Left colon (tissue), 2 donors: Measurements from ENCODE around the gene NPC1. TPM values are rescaled to one million over a fixed set of nuclear protein-coding genes. Genes with fewer than 3 reads are reported as not detected.
"Not testable (repeated sequence)": the region's sequence is repeated elsewhere in the genome, so short reads cannot be mapped to it uniquely, and the experiment has no call there.

Experiments
- ATAC-seq: fragments of 200-7000 bp; cut with Tn5 transposase; one replicate; pipeline ENCODE4 v1.9.1; 2020; ENCODE audit warnings: mild to moderate bottlenecking, moderate library complexity
- DNase-seq, 2 donors: peaks; one replicate each; pipeline ENCODE4 v3.0.0-alpha.2; 2020
- intact Hi-C, 2 donors: fragments of 100-400 bp; cut with DNase I in 1 of 2; cut with micrococcal nuclease in 1 of 2; formaldehyde crosslinking; loops; one replicate each; pipeline versions ENCODE4 v1.11.2 to v1.14.0; 2022; cut with DNase I, micrococcal nuclease
- total RNA-seq, 2 donors: library from RNA; stranded (reverse); fragmentation: NEBNext Ultra II Directional; extraction: Animal tissue kit (Norgen Biotek cat#: 25700); gene quantifications; one replicate each; pipeline ENCODE4 v1.2.1, GENCODE V29; 2021
- donor health status: DM: no; HTN: no; CAD: no.
- donor health status: DM: yes; HTN: yes; CAD: no.

Gene NPC1
- total RNA-seq, 2 donors from 2014 or later, result 36.5 to 43.2 TPM

DNA sequence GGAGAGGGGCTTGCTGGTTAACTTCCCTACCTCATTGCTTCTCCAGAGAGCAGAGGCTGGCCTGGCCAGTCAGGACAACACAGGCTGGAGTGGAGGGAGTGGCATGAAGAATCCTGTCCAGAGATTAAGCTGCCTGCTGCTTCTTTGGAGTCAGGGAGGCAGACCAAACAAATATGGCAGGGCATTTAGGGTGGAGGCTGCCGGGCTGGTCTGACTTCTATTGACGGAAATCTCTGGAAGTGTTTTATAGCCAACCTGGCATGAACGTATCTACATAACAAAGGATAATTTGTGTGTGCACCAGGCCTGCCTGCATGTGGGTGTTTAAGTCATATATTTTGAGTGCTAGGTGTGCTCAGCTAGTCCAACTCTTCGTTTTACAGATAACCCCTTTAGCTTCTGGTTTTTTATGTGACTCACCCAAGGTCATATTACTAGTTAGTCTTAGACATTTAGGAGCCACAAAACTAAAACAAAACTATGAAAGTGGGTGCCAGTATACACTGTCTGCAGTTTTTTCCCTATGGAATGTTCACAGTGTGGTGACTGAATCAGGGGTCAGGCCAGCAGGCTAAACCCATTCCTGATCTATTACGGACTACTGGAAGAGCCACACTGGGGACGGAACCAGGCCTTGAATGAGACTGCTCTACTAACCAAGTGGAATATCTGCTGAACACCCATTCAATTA, 5.5 kb downstream of the NPC1 start:
- intact Hi-C loops, result no loop called here
- DNase-seq (peak in 1 of 2 donors; percentile 48), ATAC-seq (peak; percentile 84)

DNA sequence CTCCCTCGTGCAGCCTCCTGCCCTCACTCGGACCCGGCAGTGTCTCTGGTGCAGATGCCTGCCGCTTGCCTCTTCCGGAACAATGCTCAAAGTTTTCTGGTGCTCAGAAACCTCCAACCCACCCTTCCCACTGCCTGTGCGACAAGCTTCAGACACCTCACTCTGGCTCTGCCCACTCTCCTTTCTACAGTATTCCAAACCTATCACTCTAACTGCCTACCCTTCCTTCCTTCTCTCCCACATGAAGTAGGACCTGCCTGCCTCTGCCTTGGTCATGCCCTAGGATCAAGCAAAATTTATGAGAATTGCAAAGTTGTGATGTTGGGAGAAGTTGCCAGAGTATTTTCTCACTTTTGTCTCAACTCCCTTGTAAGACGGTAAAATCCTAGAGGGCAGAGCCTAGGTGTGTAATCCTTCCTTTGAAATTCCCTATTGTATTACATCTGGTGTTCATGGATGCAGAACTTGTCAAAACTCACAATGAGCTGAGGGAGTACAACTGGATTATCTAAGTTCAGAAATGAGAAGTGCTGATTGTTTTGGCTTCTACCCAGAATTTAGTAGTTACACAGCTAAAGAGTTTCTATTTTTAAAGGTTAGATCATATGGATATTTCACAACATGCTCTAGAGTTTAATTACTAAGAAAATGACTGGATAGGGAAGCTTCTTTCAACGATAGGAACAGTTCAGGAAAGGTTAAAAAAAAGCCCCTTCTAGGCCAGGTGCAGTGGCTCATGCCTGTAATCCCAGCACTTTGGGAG, 7.2 kb downstream of the NPC1 start:
- no peak for ATAC-seq
- no peak for DNase-seq
- intact Hi-C loops, result no loop called here

DNA sequence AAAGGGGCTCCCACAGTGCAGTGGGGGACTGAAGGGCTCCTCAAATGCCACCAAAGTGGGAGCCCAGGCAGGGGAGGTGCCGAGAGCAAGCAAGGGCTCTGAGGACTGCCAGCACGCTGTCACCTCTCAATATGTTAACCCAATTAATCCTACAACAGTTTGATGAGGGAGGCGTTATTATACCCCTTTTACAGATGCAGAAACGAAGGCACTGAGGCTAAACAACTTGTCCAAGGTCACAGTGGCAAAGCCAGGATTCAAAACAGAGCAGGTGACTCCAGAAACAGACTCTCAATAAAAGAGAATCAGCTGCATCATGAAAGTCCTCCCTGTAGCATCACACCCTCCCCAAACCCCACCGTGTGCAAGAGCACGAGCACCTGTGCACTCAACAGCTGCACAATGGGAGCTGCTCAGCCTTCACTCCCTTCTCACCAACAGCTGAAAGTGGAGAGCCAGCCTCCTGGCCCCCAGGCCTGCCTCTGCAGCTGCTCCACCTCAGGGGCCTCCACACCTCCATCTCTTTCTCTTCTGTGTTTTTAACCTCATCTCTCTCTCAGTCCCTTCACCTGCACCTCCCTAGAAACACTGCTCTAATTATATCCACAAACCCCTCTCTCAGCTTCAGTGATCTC, 8.1 kb downstream of the NPC1 start:
- DNase-seq, result no peak
- ATAC-seq, result no peak
- intact Hi-C loops, result no loop called here

DNA sequence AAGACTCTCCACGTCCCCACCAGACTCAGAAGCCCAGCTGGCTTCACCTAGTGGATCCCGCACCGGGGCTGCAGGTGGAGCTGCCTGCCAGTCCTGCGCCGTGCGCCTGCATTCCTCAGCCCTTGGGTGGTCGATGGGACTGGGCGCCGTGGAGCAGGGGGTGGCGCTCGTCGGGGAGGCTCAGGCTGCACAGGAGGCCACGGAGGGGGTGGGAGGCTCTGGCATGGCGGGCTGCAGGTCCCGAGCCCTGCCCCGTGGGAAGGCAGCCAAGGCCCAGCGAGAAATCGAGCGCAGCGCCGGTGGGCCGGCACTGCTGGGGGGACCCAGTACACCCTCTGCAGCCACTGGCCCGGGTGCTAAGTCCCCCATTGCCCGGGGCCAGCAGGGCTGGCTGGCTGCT, 8.8 kb downstream of the NPC1 start:
- intact Hi-C loops, DNase-seq, ATAC-seq: not testable (repeated sequence)

DNA sequence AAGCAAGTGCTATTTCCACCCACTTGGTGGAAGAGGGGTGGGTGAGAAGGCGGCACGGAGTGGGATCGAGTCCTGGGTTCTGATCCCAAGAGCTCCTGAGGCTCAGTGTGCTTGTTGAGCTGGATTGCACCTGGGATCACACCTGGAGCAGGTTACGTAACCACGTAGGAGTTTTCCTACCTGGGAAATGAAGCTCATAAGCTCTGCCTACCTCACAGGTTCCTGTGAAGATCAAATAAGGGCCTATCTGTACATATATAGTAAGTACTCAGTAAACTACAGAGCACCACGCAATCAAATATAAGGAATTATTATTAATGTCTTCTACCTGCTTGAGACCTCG, 11.0 kb downstream of the NPC1 start:
- intact Hi-C loops, result no loop called here
- DNase-seq (no peak), ATAC-seq (no peak)

DNA sequence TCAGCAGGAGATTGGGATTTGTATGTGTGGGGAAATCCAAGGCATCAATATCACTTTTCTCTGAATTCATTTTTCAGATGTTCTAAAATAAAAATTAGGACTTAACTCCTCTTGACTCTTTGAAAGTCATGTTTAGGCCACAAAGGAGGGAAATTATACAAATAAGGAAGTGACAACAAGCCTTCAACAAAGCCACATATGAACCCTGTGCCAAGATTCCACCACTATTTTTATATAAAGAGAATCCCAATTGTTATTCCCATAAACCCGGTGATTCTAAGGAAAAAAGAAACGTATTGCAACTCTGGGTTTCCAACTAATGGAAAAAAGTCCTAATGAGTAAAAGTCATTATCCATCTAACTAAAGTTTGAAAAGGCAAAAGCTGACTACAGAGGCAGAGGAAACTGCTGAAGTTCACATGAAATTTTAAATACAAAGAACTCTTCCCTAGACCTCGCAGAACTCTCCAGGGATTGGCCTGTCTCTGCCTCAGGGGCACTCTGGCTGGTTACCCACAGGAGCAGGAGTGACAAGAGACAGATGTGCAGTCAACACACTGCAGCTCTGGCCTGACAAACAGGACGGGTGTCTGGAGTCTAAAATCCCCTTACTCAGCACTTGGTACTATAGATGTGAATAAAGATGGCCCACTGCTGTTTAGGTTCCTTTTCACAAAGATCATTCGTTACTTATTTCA, 11.5 kb downstream of the NPC1 start:
- DNase-seq, result no peak
- intact Hi-C loops, result no loop called here
- no peak for ATAC-seq

DNA sequence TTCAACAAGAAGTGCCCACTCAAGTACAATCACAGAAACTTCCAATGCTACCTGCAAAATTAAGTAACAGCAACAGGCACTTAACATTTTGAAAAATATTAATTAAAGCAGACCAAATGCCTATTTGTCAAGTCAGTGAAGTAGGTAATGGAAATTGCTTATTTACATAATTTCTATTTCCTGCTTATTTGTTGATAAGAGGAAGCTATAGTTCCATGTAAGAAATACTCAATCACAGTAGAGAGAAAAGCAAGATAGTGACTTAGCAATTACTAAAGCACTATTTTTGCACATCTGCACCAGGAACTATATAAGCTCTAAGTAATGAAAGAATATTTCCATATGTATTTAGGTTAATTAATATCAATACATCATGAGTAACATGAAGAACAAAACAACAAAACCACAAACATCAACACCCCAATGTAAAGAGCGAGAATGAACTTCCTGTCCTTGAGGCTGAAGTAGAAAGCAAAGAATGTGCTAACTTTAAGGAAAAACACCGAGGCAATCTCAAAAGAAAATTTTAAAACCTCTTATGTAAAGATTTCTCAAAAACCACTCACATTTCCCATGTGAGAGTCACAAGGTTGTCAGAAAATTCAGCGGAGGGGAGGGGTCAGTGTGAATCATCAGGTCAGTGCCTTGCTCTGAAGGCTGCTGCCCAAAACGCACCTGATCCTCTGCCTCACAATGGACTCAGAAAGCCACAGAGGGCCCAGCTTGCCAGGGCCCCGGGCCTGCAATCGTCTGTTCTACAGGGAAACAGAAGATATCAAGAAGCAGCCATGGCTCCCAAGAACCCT, 12.5 kb downstream of the NPC1 start:
- no peak for ATAC-seq
- intact Hi-C loops, result no loop called here
- no peak for DNase-seq

DNA sequence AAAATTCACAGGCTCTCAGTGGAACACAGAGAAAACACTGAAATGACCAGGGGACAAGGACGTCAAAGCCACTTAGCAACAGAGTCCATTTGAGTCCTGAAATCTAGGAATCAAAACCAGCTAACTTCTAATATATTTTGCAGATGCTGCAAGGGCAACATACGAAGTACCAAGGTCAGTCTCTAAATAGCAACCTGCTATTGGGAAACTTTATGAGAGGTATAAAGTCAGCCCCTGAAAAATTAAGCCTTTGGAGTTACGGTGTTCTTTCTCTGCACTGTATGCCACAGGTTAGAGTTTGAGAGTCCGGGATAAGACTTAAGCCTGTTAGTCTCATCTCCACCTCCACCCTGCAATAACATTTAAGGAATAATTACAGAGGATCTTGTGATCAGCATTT, 13.3 kb downstream of the NPC1 start:
- intact Hi-C loops, result no loop called here
- DNase-seq (no peak), ATAC-seq (no peak)

DNA sequence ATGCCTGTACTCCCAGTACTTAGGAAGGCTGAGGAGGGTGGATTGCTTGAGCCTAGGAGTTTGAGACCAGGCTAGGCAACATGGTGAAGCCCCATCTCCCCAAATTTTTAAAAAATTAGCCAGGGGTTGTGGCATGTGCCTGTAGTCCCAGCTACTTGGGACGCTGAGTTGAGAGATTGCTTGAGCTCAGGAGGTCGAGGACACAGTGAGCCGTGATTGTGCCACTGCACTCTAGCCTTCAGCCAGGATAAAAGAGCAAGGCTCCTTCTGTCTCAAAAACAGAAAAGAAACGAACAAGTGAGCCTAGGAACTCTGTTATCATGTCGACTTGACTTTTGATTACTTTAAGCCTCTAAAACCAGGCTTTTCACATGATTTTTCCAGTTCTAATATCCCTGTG, 13.7 kb downstream of the NPC1 start:
- intact Hi-C loops, result no loop called here
- ATAC-seq (no peak), DNase-seq (no peak)

DNA sequence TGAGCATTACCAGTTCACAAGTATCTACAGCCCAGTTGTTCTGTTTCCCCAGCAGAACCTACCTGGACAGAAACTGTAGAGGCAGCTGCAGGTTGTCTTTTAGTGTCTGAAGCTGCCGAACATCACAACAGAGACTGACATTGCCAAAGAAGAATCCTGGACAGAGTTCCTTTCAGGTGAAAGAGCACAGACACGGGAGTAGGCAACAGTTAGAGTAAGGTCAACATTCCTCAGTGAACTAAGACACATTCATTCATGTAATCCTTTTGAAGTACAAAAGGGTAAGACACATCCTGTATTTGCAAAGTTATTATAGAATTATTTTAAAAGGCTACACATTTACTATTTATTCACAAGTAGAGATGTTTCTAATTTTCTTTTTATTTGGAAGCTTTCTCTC, 14.3 kb downstream of the NPC1 start:
- DNase-seq (no peak), ATAC-seq (no peak)
- intact Hi-C loops, result no loop called here

DNA sequence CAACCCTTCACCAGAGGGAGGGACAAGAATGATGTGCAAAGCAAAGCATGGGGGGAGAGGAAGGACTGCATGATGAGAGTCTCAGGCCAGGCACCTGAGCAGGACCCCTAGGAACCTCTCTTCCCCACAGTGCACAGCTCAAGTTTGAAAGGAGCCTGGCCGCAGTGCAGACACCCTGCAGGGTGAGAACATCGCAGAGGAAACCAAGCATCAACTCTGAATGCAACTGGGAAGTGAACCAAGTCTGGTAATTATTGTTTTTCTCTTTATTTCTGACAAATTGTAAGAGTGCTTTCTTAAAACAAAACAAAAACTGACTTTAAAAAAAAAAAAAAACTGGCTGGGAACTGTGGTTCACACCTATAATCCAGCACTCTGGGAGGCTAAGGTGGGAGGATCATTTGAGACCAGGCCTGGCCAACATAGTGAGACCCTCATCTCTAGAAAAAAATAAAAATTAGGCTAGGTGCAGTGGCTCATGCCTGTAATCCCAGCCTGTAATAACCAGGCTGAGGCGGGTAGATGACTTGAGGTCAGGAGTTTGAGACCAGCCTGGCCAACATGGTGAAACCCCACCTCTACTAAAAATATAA, 15.3 kb downstream of the NPC1 start:
- no peak for ATAC-seq
- intact Hi-C loops, result no loop called here
- DNase-seq, result no peak

DNA sequence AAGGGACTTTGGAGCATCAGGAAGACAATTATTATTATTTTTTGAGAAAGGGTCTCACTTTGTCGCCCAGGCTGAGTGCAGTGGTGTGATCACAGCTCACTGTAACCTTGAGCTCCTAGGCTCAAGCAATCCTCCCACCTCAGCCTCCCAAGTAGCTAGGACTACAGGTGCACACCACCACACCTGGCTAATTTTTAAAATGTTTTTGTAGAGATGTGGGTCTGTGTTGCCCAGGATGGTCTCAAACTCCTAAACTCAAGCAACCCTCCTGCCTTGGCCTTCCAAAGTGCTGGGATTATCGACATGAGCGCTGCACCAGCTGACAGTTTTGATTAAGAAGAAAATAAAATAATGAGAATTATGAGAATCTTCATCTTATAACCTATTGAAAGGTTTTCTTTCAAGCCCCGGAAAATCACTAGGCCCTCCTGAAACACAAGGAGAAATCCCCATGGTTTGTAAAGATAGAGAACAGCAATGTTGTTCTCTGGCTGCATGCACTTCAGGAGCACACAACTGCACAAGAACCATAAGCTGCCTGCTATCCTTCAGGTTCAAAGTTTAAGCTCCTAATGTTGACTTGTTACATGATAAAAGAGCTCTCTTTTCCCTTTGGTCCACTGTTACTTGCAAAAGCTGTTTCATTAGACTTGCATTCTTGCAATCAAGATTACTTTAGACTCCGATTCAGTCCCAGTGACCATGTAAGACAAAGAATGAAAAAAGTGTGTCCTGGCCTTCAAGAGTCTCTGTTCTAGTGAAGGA, 16.8 kb downstream of the NPC1 start:
- DNase-seq (no peak), ATAC-seq (peak; percentile 77)
- intact Hi-C loops, result no loop called here

DNA sequence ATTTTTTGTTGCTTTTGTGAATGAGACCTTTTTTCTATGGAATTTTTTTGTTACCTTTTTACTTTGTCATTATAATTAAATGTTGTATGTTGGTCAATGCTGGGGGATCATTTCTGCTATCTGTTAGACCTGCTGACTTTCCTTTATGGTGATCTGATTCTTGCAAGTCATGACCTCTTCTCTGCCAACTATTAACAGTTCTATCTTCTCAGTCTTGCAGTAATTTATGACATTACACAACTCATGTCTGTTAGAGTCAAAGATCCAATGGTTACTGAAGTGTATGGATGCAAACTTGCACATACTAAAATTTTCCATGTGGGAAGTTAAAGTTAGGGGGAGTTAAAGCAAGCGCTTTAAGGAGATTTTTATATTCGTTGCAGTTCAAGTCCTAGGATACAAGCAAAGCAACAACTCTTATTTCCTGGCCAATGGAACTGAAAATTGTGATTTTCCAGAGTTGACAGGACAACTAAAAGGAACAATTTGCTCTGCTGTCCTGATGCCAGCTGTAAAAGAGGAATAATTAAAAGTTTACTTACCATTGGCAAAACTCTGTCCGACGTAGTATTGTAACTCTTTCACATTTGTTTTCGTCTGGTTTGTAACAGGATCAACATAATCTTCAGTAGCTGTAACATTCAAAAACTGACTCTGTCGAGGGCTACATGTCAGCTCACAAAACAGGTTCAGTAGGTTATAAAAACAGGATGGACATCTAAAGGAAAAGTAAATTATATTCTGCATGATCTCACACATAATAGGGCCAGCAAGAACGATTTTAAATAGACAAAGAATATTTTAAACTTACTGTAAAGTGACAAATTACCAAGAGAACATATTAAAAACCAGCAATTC, 17.8 kb downstream of the NPC1 start:
- no peak for ATAC-seq
- no peak for DNase-seq
- intact Hi-C loops, result no loop called here

DNA sequence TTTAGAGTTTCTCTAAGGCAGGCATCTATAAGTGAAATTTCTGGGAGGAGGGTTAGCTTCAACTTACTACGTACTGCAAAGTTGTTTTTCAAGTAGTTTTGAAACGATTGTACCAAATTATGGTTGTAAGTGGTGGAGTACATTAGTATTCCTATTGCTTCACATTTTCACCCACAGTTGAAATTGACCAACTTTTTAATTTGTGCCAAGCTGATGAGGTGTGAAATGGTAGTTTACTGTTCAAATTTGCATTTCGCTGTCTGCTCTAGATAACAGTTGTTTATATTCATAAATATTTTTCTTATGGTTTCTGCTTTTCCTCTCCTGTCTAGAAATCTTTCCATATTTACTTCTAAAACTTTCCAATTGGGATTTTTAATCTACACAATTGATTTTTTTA, 18.6 kb downstream of the NPC1 start:
- ATAC-seq (no peak), DNase-seq (no peak)
- intact Hi-C loops, result no loop called here

DNA sequence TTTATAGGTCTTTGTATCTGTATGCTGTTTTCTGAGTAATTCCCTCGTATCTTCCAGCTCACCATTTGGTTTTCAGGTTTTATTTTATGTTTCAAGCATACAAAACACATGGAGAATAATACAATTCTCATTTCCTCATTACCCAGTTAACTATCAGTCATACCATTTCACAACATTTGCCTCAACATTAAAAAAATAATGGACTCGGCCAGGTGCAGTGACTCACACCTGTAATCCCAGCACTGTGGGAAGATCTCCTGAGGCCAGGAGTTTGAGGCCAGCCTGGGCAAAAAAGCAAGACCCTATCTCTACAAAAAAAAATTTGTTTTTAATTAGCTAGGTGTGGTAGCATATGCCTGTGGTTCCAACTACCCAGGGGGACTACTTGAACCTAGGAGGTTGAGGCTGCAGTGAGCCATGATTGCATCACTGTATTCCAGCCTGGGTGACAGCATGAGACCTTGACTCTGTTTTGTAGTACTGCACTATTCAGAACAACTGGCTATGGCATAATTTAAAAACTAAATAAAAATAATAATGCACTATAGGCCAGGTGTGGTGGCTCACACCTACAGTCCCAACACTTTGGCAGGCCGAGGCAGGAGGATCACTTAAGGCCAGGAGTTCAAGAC, 20.3 kb downstream of the NPC1 start:
- ATAC-seq (peak; percentile 73), DNase-seq (no peak)

DNA sequence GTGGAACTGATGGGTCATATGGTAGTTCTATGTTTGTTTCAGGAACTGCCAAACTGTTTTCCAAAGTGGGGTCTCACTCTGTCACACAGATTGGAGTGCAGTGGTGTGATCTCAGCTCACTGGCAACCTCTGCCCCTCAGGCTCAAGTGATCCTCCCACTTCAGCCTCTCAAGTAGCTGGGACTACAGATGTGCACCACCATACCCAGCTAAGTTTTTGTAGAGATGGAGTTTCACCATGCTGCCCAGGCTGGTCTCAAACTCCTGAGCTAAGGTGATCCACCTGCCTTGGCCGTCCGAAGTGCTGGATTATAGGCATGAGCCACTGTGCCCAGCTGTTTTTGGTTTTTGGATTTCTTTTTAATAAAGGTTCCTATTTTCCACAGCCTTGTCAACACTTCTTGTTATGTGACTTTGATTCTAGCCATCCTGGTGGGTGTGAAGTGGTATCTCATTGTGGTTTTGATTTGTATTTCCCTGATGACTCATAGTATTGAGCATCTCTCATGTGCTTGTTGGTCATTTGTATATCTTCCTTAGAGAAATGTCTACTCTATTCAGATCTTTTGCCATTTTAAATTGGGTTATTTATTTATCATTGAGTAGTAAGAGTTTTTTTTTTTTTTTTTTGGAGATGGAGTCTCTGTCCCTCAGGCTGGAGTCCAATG, 22.8 kb downstream of the NPC1 start:
- DNase-seq (no peak), ATAC-seq (no peak)
- intact Hi-C loops, result no loop called here

More for the DNA sequence above, 20.3 kb downstream of the NPC1 start:
- intact Hi-C loops, result no loop called here
